ENCODE data around the gene RPS6KA5.
"Not testable (repeated sequence)": the region's sequence is repeated elsewhere in the genome, so short reads cannot be mapped to it uniquely, and the experiment has no call there.

RPS6KA5 gene

DNA sequence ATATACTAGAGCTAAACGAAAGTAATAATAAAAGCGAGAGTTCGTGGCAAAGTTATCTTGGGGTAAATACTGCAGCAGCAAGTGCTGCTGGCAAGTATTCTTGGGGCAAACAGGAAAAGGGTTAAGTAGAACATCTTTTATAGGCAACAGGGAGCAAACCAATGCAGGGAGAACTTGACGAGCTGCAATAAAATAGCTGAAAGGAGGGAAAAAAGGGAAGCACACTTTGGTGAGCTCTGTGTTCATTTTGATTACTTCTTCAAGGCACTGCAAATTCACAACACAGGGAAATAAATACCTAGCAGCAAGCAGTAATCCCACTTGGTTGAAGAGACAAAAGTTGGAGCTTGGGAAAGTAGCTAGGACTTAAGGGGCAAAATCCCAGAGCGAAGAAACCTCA, 201.9 kb downstream of the RPS6KA5 start:
- no peak for DNase-seq

DNA sequence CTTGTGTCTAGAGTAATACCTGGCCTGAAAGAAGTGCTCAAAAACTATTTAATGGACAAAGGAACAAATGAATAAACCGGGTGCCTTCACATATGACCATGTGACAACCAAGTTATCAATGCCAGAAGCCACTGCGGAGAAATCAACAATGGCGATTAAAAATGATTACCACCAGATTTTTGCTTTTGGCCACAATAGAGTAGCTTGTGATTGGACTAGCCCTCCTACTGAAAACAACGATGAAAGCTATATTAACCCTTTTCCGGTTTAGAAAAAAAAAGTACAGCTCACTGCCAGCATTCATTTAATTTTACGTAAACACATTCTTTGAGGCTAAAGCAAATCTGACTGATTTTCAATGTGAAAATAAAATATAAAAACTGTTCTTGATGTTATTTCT, 202.6 kb downstream of the RPS6KA5 start:
- no peak for DNase-seq

- not testable (repeated sequence) for DNase-seq
Measured at GRCh38 chr14:90856115-90856514, 204.3 kb downstream of the RPS6KA5 start.

DNA sequence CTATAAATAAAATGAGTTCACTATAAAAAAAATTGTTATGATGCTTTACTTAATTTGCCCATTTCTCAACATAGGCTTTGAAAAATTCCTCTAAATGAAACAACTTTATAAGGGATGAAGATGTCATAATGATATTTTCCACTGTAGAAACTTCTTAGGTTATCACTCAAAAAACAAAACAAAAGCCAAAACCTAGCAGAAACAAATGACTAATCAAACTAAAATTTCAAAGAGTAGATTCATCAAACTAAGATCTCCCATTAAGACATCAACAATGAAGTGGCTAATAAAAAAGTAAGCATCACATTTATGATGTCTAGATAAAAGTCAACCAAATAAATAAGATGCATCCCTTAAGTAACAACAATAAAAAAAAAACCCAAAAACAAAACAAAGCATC, 207.3 kb downstream of the RPS6KA5 start:
- no peak for DNase-seq

GRCh38 chr14:90851327-90852036, 209.0 kb downstream of the RPS6KA5 start:
- no peak for DNase-seq

DNA sequence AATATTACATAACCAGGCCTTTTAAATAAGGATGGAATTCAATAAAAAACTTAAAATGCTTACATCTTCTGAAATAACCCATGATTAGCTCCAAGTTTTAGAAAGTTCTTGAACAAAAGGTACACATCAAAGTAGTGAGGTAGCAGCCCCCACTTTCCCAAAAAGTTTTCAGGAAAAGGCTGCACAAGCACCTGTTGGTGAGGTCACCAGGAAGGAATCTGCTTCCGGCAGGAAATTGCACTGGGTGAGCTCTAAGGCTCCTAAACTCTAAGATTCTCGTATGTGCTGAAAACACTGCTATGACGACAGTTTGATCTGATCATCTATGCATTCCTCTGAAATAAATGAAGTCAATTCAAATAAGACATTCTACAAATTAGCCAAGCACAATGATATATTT, 210.0 kb downstream of the RPS6KA5 start:
- no peak for DNase-seq

DNA sequence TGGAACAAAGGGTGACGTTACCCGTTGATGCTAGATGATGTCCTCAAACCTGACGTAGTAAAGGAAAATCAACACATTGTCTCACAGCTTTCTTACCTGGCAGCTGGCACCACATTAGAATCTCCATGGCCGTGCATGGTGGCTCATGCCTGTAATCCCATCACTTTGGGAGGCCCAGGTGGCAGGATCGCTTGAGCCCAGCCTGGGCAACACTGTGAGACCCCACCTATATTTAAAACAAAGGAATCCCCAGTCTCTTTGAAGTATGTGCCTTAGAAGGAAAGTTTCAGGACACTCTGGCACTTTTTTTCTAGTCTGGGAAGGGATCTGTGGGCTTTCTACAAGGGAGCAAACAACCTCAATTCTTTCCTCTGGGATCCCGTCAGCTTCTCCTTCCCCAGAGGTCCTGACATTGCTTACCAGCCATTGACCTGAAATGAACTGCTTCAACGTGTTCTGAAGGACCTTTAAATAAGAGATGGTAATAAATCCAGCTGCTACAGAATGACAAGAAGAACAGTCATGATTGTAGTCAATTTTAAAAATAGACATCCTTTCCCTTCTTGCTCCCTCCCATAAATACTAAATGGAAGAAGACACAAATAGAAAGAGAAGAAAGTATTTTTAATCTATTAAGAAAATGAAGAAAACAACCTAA, 210.5 kb downstream of the RPS6KA5 start:
- no peak for DNase-seq

GRCh38 chr14:90848944-90849731, 211.3 kb downstream of the RPS6KA5 start:
- no peak for DNase-seq

- no peak for DNase-seq
Measured at GRCh38 chr14:90846511-90846910, 213.9 kb downstream of the RPS6KA5 start.

GRCh38 chr14:90844321-90844720, 216.1 kb downstream of the RPS6KA5 start:
- DNase-seq: no peak

DNA sequence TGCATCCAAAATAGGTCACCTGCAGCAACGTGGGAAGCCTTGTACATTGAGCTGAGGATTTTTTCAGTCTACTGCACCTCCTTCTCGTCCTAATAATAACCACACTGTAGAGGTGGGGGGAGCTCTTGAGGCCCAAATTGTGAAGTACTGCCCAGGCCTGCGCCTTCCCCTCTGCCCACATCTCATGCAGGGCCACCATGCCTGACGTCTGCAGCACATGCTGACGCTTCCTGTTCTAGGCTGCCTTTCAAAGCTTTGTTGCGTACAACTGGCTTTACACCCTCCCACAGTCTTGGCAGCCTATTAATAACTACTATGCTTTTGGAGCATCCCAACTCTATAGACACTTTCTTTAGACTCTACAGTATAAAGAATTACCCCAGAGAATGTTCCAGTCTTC, 217.7 kb downstream of the RPS6KA5 start:
- no peak for DNase-seq

DNA sequence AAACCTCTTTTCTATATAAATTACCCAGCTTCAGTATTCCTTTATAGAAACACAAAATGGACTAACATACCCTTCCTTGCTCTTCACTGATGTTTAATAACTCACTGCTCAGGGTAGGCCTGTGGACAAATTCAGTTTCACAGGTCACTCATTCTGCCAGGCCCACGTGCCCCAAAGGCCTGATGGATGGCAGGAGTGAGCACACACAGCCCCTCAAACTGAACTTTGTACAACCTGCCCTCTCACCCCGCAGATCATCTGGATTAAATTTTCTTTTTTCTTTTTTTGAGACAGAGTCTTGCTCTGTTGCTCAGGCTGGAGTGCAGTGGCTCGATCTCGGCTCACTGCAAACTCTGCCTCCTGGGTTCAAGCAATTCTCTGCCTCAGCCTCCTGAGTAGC, 219.8 kb downstream of the RPS6KA5 start:
- not testable (repeated sequence) for DNase-seq

DNA sequence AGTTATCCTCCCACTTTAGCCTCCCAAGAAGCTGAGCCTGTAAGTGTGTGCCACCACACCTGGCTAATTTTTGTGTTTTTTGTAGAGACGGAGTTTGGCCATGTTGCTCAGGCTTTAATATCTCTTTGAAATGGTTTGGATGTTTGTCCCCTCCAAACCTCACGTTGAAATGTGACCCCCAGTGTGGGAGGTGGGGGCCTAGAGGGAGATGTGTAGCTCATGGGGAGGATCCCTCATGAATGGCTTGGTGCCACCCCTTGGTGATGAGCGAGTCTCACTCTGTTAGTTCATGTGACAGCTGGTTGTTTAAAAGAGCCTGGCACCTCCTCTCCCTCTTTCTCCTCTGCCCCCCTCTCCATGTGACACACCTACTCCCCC, 220.6 kb downstream of the RPS6KA5 start:
- DNase-seq: no peak

- DNase-seq: no peak
Measured at GRCh38 chr14:90839024-90839888, 221.2 kb downstream of the RPS6KA5 start.

- DNase-seq: not testable (repeated sequence)
Measured at GRCh38 chr14:90838531-90838930, 221.9 kb downstream of the RPS6KA5 start.

GRCh38 chr14:90837355-90837754, 223.1 kb downstream of the RPS6KA5 start:
- DNase-seq: no peak

GRCh38 chr14:90836692-90837063, 223.8 kb downstream of the RPS6KA5 start:
- DNase-seq: no peak

GRCh38 chr14:90831821-90832220, 228.6 kb downstream of the RPS6KA5 start:
- DNase-seq: no peak

DNA sequence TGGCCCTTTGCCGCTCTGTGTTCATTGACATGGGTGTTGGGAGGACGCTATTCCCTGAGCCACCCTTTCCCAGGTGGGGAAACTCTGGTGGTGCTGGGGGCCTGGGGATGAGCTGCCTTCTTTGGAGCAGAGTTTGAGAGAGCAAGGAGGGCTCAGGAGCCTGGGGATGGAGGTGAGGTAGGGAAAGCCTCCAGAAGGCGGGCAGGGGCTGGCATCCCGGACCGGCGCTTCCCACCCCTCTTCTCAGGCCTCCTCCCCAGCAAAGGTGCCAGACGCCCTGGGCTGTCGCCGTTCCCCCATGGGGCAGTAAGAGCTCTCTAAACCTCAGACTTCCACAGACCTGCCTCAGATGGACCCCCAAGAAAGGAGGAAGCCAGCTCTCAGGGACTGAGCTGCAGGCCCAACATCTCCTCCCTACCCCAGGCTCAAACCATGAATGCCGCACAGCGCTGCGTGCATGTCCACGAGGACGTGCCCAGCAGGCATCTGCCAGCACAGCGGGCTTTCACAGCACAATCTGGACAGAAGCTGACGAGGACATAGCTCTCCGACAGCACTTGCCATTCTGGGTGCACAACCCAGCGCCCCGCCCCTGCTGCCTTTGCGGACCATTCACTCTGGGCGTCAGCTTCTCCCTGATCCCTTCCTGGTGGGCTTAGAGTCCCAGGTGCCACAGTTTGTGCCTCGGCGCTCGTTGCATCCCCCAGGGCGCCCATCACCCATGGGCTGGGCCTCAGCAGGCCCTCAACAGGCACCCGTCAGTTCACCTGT, 229.3 kb downstream of the RPS6KA5 start:
- no peak for DNase-seq

DNA sequence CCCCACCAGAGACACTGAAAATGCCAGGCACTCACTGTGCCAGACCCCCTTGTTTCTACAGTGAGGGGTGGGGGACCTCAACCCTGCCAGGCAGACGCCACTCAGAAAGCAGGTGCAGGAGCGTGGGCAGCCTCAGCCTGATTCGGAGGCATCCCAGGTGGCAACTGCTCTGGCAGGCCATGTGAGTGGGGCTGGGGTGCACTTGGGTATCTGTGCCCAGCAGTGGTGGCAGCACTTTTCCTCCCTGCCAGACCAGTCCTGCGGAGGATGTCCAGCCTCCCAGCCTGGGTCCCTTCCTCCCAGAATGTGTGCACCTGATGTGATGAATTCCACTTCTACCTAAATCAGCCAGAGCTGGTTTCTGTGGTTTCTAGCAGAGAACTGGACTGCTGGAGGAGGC, 230.8 kb downstream of the RPS6KA5 start:
- DNase-seq: no peak

GRCh38 chr14:90828642-90829487, 231.6 kb downstream of the RPS6KA5 start:
- no peak for DNase-seq
